H7 (cell line): ENCODE measurements around the gene UNC79. TPM values are rescaled to one million over a fixed set of nuclear protein-coding genes. Genes with fewer than 3 reads are reported as not detected.
"Not testable (repeated sequence)": the region's sequence is repeated elsewhere in the genome, so short reads cannot be mapped to it uniquely, and the experiment has no call there.

Experiments
- DNase-seq: peaks from one replicate; pipeline ENCODE4 v3.0.0; 2012
- H3K27me3 ChIP-seq: 2 replicates; pipeline ENCODE4 v1.6.0; 2011; ENCODE audit warnings: mild to moderate bottlenecking, low read length; ENCODE audit not compliant: control insufficient read depth, insufficient read depth
- H3K36me3 ChIP-seq: replicated peaks from 2 replicates; pipeline ENCODE4 v1.5.1; 2011; ENCODE audit warnings: low read length; ENCODE audit not compliant: control insufficient read depth, insufficient read depth
- H3K4me3 ChIP-seq: 2 replicates; pipeline ENCODE4 v1.5.1; 2011; ENCODE audit warnings: low read depth, mild to moderate bottlenecking, control low read depth, low read length, moderate library complexity; ENCODE audit not compliant: insufficient read depth
- total RNA-seq: library from RNA; depleted of rRNA; stranded (reverse); fragments of >200 nt; shearing (Covaris generic); gene quantifications from 2 replicates; pipeline ENCODE4 v1.2.3, GENCODE V29; 2014

UNC79 gene
- total RNA-seq, 1 experiment from 2014 or later = 1.0 TPM

DNA sequence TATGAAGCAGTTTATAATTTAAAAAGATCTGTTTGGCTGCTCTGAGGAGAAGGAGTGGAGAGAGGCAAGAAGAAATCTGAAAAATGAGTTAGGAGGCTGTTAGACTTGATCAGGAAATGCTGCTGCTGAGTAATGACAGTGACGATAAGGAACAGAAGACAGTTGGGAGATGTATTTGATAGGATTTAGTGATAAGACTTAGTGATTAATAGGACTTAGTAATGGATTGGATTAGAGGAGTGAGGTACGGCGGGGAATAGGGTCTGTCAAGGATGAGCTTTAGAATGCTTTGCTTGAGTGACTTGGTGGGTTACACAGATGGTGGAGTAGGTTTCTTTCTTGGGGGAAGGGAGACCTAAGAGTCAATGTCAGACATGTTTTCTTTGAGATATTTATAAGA, 31.7 kb downstream of the UNC79 start:
- no peak overlapping the region for H3K4me3 ChIP-seq
- DNase-seq = no peak
- no peaks in the 10 kb centered on the region for H3K27me3 ChIP-seq

DNA sequence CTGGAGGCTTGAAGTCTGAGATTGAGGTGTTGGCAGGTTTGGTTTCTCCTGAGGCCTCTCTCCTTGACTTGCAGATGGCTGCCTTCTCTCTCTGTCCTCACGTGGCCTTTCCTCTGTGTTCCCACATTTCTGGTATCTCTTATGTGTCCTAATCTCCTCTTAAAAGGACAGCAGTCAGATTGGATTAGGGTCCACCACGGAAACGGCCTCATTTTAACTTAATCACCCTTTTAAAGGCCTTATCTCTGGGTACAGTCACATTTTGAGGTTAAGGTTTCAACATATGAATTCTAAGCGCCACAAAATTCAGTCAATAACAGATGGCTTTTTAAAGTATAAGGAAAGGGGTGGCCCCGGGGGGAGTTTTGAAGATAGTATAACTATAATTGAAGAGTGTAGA, 33.5 kb downstream of the UNC79 start:
- Histone ChIP-seq H3K36me3 (no peaks in the 10 kb centered on the region), H3K4me3 (no peak overlapping the region), H3K27me3 (no peaks in the 10 kb centered on the region)
- no peak for DNase-seq

More for the DNA sequence above, 31.7 kb downstream of the UNC79 start:
- no peaks in the 10 kb centered on the region for H3K36me3 ChIP-seq

DNA sequence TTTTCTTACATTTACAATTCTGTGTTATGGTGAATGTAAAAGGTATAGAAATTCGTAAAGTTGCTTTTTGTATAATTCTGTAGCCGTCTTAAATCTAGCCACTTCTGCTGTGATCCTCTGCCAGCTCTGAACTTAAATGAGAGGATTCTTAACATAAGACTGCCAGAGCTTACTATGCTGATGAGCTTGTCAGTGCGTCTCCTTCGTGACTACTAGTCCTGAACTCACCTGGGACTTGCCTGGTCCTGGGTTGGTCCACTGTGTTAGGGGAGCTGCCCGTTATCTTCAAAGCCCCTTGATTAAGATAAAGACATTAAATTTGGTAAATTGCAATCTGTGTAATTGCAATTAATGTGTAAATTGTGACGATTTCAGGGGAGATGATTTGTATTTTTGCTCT, 44.7 kb downstream of the UNC79 start:
- no peak for DNase-seq
- Histone ChIP-seq H3K36me3 (no peaks in the 10 kb centered on the region), H3K4me3 (no peak overlapping the region), H3K27me3 (no peaks in the 10 kb centered on the region)

DNA sequence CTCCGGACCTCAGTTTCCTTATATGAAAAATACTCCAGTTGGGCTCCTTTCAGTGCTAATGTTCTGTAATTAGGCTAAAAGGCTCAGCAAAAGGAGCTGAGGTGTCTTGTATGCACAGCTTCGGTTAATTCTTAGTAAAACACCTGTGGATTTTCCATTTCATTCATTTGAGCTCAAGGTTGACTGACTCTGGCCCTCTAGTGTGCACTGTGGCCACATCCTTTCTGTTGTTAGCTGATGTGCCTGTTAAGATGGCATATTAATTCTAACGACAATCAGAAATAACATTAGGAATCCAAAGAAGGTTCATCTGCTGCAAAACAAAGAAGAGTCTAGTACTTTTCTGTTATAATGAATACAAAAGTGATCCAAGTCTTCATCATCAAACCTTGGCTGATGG, 45.6 kb downstream of the UNC79 start:
- Histone ChIP-seq H3K27me3 (no peaks in the 10 kb centered on the region), H3K4me3 (no peak overlapping the region)
- no peak for DNase-seq

DNA sequence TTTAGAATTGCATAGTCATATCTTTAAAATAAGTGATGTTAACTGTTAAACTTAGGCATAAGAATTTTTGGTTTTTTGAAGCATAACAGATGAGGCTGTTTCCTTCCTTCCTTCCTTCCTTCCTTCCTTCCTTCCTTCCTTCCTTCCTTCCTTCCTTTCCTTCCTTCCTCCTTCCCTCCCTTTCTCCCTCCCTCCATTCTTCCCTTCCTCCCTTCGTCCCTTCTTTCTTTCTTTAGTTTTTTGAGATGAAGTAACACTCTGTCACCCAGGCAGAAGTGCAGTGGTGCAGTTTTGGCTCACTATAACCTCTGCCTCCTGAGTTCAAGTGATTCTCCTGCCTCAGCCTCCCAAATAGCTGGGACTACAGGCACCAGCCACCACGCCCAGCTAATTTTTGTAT, 48.3 kb downstream of the UNC79 start:
- H3K4me3 ChIP-seq, H3K27me3 ChIP-seq, H3K36me3 ChIP-seq, DNase-seq: not testable (repeated sequence)

More for the DNA sequence above, 45.6 kb downstream of the UNC79 start:
- H3K36me3 ChIP-seq = no peaks in the 10 kb centered on the region

DNA sequence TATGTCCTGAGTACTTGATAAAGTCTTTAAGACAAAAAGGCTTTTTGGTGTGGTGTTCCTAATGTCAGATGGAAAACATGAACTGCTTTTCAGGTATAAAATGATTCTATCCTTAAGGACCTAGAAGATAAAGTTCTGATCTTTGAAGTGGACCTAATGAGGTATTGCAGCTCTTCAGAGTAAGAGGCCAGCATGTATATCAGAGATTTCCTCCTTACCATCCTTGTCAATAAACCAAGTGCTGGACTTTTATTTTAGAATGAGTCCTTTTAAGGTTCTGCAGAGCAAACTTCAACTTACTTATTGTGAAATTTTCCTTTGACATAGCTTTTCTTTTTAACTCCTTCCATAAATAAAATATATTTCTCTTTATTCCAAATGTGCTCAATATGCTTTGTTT, 50.1 kb downstream of the UNC79 start:
- H3K4me3 ChIP-seq = no peak overlapping the region
- DNase-seq = no peak
- H3K36me3 ChIP-seq = no peaks in the 10 kb centered on the region
- no peaks in the 10 kb centered on the region for H3K27me3 ChIP-seq

DNA sequence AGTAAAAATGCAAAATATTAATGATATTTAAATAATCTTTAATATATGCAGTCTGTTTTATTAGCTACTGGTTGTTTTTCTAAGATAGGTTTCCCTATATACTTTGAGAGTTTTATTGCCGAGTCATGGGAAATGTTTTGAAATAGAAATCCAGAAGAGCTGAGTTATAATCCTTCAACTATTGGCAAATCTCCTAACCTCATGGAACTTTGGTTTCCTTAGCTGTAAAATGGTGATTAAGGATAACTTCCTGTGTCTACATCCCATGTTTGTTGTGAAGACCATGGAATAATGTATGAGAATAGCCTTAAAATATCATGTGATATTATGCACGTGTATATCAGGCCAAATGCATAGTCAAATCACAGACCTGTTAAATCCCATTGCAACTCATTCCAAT, 51.0 kb downstream of the UNC79 start:
- no peak for DNase-seq
- H3K27me3 ChIP-seq = no peaks in the 10 kb centered on the region

DNA sequence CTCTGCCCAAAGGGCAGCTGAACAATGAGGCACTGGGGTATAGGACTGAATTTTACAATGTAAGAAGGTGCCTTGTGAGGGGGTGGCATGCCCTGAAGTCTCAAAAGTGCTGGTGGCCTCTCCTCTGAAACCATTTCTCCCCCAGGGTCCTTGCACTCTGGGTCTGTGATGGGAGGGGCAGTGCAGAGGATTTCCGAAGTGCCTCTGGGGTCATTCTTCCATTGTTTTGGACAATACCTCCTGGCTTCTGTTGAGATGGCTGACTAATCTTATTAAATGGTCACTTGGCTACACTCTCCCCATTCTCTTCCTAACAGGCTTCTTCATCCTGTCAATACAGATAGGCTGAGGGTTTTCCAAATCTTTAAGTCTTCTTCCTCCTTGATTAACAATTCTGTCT, 59.3 kb downstream of the UNC79 start:
- Histone ChIP-seq H3K36me3 (no peaks in the 10 kb centered on the region), H3K4me3 (no peak overlapping the region), H3K27me3 (no peaks in the 10 kb centered on the region)
- no peak for DNase-seq

More for the DNA sequence above, 51.0 kb downstream of the UNC79 start:
- Histone ChIP-seq H3K4me3 (no peak overlapping the region), H3K36me3 (no peaks in the 10 kb centered on the region)

DNA sequence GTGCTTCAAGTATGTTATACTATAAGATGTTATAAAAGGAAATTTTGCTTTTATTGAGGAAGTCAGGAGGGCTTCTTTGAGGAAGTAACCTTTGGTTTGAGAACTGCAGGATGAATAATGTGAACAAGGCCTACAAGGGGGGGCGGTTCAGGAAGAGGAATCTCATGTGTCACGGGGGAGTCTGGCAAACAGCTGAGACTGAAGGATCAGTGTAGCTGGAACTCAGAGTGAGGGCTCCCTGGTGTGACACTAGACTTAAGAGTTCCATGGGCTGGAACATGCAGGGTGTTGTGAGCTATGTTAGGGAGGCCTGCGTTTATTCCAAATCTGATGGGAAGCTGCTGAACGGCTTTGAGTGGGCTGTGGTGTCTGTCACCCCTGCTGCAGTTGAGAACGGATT, 62.3 kb downstream of the UNC79 start:
- Histone ChIP-seq H3K36me3 (no peaks in the 10 kb centered on the region), H3K4me3 (no peak overlapping the region), H3K27me3 (no peaks in the 10 kb centered on the region)
- no peak for DNase-seq

DNA sequence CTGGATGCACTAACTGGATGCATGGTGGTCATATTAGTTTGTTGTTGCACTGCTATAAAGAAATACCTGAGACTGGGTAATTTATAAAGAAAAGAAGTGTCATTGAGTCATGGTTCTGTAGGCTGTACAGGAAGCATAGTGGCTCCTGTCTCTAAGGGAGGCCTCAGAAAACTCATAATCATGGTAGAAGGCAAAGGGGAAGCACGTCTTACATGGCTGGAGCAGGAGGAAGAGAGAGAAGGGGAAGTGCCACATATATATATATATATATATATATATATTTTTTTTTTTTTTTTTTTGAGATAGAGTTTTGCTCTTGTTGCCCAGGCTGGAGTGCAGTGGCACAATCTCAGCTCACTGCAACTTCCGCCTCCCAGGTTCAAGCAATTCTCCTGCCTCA, 62.9 kb downstream of the UNC79 start:
- H3K4me3 ChIP-seq, H3K36me3 ChIP-seq, H3K27me3 ChIP-seq, DNase-seq: not testable (repeated sequence)

DNA sequence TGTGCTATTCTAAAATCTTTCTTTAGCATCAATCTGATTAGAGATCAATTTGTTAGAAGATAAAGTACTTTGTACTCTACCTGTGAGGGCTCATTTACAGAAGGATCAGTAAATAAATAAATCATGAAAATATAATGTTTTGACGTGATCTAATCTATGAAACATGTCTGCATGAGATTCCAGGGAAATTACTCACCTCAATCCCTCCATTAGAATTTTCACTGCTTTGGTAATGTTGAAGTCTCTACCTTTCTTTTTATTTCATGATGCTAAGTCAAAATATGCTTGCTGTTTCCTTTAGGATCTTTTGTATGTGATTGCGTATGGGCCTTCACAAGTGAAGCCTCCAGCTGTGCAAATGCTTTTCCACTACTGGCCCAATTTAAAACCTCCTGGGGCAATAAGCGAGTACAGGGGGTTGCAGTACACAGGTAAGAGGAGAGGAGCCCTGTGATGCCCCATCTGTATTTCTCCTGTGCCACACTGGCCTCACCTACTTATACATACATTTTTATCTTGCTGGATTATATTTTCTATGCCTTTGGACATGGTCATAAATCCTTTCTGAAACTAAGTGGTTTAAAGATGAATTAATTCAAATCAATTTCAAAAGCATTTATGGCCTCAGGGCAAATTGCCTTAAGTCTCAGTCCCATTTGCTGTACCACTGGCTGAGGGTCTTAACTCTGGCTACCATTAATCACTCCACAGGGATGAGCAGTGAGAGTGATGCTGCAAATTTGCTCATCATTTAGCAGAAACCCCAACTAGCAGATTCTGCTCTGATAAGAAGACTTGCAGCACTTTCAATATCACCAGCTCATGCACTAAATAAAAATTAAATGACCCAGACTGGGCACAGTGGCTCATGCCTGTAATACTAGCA, 66.4 kb downstream of the UNC79 start:
- no peak for DNase-seq
- Histone ChIP-seq H3K36me3 (no peaks in the 10 kb centered on the region), H3K27me3 (no peaks in the 10 kb centered on the region), H3K4me3 (no peak overlapping the region)

DNA sequence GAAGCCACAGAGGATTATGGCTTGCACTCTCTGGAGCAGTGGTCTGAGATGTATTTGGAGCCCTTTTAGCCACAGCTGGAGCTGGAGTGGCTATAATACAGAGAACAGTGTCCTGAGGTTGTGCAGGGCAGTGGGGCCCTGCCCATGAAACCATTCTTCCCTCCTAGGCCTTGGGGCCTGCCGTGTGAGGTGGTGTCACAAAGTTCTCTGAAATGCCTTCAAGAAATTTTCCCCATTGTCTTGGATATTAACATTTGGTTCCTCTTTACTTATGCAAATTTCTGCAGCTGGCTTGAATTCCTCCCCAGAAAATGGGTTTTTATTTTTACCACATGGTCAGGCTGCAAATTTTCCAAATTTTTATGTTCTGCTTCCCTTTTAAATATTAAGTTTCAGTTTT, 79.3 kb downstream of the UNC79 start:
- no peak for DNase-seq
- Histone ChIP-seq H3K27me3 (no peaks in the 10 kb centered on the region), H3K36me3 (no peaks in the 10 kb centered on the region), H3K4me3 (no peak overlapping the region)

DNA sequence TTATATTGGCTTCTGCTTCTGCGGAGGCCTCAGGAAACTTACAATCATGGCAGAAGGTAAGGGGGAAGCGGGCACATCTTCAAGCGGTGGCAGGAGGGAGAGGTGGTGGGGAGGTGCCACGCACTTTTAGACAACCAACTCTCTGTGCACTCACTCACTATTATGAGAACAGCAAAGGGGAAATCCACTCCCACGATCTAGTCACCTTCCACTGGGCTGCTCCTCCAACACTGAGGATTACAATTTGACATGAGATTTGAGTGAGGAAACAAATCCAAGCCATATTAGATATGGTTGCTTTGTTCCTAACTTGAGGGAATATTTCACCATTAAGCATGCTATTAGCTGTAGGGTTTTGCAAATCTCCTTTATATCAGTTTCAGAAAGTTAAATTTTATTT, 80.3 kb downstream of the UNC79 start:
- no peak overlapping the region for H3K4me3 ChIP-seq
- no peaks in the 10 kb centered on the region for H3K27me3 ChIP-seq
- no peaks in the 10 kb centered on the region for H3K36me3 ChIP-seq
- DNase-seq = no peak

DNA sequence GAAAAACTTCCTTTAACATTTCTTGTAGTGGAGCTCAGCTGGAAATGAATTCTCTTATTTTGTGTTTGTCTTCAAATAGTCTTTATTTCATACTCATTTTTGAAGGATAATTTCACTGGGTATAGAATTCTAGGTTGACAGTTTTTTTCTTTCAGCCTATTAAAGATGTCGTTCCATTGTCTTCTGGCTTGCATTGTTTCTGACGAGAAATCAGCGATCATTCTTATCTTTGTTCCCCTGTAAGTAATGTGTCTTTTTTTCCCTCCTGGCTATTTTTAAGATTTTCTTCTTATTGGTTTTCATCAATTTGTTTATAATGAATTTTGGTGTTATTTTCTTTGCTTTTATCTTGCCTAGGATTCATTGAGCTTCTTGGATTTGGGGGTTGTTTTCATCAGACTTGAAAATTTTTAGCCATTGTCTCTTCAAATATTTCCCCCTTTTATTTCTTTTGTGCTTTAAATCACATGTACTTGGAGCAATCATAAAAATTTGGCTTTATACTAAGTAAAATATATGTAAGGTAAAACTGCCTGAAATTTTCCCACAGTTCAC, 89.4 kb downstream of the UNC79 start:
- Histone ChIP-seq H3K27me3 (no peaks in the 10 kb centered on the region), H3K4me3 (no peak overlapping the region), H3K36me3 (no peaks in the 10 kb centered on the region)
- no peak for DNase-seq

DNA sequence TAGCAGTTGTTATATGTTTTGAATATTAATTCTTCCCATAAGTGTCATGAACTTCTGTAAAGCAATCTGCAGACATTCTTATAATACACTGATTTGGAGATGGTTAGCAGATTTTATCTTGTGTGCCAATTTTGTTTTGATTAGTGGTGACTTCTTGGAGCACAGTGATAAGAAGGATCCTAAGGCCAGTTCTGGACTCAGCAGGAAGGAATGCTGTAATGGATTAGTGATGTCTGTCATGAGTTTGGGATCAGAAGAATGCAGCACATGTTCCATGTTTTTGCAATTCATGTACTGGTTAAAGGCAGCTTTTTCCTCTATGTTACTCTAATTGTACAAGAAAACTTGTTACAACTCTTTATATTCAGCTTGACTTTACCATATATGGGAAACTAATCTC, 91.5 kb downstream of the UNC79 start:
- Histone ChIP-seq H3K4me3 (no peak overlapping the region), H3K27me3 (no peaks in the 10 kb centered on the region), H3K36me3 (no peaks in the 10 kb centered on the region)
- no peak for DNase-seq
